PC-3 (cell line): ENCODE results near the gene SCPEP1. TPM values are rescaled to one million over a fixed set of nuclear protein-coding genes. Genes with fewer than 3 reads are reported as not detected.

Source experiments
- ATAC-seq: fragments of 200-7000 bp; cut with Tn5 transposase; 2 replicates; pipeline ENCODE4 v1.9.1; 2020; ENCODE audit warnings: mild to moderate bottlenecking, moderate library complexity
- BruUV-seq: library from RNA; stranded (reverse); fragments of 400-500 nt; replicated peaks from 2 replicates; lab custom pipeline; 2021; lab: Mats Ljungman, UMichigan
- CTCF ChIA-PET: fragments of 300-600 bp; sonication (Branson Sonifier 250); formaldehyde crosslinking; loops from one replicate; lab custom pipeline; 2022; ENCODE audit warnings: antibody characterized with exemption; lab: Charles Lee
- POLR2A ChIA-PET: fragments of 300-600 bp; sonication (Branson Sonifier 250); formaldehyde crosslinking; loops from one replicate; lab custom pipeline; 2022; ENCODE audit warnings: antibody characterized with exemption; ENCODE audit not compliant: unreplicated experiment; lab: Charles Lee
- DNase-seq: peaks from one replicate; pipeline ENCODE4 v3.0.0-alpha.2; 2015
- H2AFZ ChIP-seq: fragments of 300-600 bp; sonication (generic); 2 replicates; pipeline ENCODE4 v1.6.0; 2016; ENCODE audit warnings: antibody characterized with exemption, low read length
- H3F3A ChIP-seq: fragments of 300-600 bp; sonication (generic); one replicate; pipeline ENCODE4 v1.6.0; 2017; ENCODE audit warnings: antibody characterized with exemption, low read length, control low read depth, mild to moderate bottlenecking; ENCODE audit not compliant: unreplicated experiment
- H3K27ac ChIP-seq: fragments of 300-600 bp; sonication (generic); 2 replicates; pipeline ENCODE4 v1.5.1; 2016; ENCODE audit warnings: mild to moderate bottlenecking, low read length
- H3K27me3 ChIP-seq: fragments of 300-600 bp; sonication (generic); 2 replicates; pipeline ENCODE4 v1.6.1; 2016; ENCODE audit warnings: low read length, mixed read lengths
- H3K36me3 ChIP-seq: fragments of 300-600 bp; sonication (generic); 2 replicates; pipeline ENCODE4 v1.6.1; 2016; ENCODE audit warnings: low read depth, mixed run types, low read length, mixed read lengths
- H3K4me1 ChIP-seq: fragments of 300-600 bp; sonication (generic); 2 replicates; pipeline ENCODE4 v1.5.1; 2016; ENCODE audit warnings: low read length; ENCODE audit not compliant: insufficient read depth
- H3K4me2 ChIP-seq: fragments of 300-600 bp; sonication (generic); 2 replicates; pipeline ENCODE4 v1.6.0; 2016; ENCODE audit warnings: low read length
- H3K4me3 ChIP-seq: fragments of 300-600 bp; sonication (generic); 2 replicates; pipeline ENCODE4 v1.5.1; 2016; ENCODE audit warnings: mild to moderate bottlenecking, low read length, mixed read lengths
- H3K79me2 ChIP-seq: fragments of 300-600 bp; sonication (generic); 2 replicates; pipeline ENCODE4 v1.6.1; 2017; ENCODE audit warnings: low read length, mixed read lengths
- H3K9ac ChIP-seq: fragments of 300-600 bp; sonication (generic); 2 replicates; pipeline ENCODE4 v1.6.0; 2016; ENCODE audit warnings: mild to moderate bottlenecking, low read length
- H3K9me2 ChIP-seq: fragments of 300-600 bp; sonication (generic); replicated peaks from 2 replicates; pipeline ENCODE4 v1.6.1; 2016; ENCODE audit warnings: mixed run types, low read length, mixed read lengths
- H3K9me3 ChIP-seq: fragments of 300-600 bp; sonication (generic); 2 replicates; pipeline ENCODE4 v1.6.1; 2016; ENCODE audit warnings: low read length, mixed read lengths
- H4K20me1 ChIP-seq: fragments of 300-600 bp; sonication (generic); 2 replicates; pipeline ENCODE4 v1.6.1; 2016; ENCODE audit warnings: low read length, mixed read lengths
- EZH2 ChIP-seq: fragments of 300-600 bp; sonication (generic); IDR thresholded peaks from one replicate; pipeline ENCODE4 v1.6.1; 2017; ENCODE audit warnings: antibody characterized with exemption, mild to moderate bottlenecking, low read length; ENCODE audit not compliant: unreplicated experiment
- EZH2phosphoT487 ChIP-seq: fragments of 300-600 bp; sonication (generic); IDR thresholded peaks from 2 replicates; pipeline ENCODE4 v1.6.1; 2018; ENCODE audit warnings: mild to moderate bottlenecking, antibody characterized with exemption, low read length, borderline replicate concordance
- intact Hi-C: fragments of 100-400 bp; cut with micrococcal nuclease; formaldehyde crosslinking; loops from 2 replicates; pipeline ENCODE4 v1.9.0; 2023
- total RNA-seq: library from RNA; depleted of rRNA; stranded (reverse); fragments of >200 nt; gene quantifications from 2 replicates; pipeline ENCODE4 v1.2.3, GENCODE V29; 2014
- TF ChIP-seq, protein P1 (sequence below): fragments of 300-600 bp; sonication (generic); conservative IDR thresholded peaks from 2 replicates; pipeline ENCODE4 v1.5.1; 2017; ENCODE audit warnings: antibody characterized with exemption, low read depth, mild to moderate bottlenecking, low read length

The SCPEP1 gene
- total RNA-seq, 1 experiment from 2014 or later: 73.3 TPM

DNA sequence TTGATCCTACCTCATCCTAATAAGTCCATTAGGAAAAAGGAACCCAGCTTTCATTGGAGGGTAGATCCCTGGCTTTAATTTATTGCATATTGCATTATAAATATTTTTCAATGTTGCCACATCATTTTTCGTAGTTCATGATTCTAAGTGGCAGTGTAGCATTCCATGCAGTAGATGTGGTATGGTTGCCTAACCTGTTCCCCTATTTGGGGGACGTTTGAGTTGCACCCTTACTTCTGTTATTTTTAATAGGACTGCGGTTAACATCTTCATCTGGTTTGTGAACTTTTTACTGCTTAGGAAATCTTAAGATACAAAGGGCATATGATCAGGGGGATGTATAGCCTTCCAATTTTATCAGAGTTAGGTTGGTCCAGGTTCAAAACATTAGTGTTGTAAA is 5.4 kb downstream of the SCPEP1 start:
- no peaks in the 10 kb centered on the region for H3F3A ChIP-seq
- POLR2A ChIA-PET: no interaction called here

GRCh38 chr17:56985371-56986162 is 7.6 kb downstream of the SCPEP1 start:
- H3K9ac ChIP-seq: no peak overlapping the region
- no peaks in the 10 kb centered on the region for H3K4me1 ChIP-seq
- no peak for DNase-seq
- no peak overlapping the region for H3K4me3 ChIP-seq
- no peak overlapping the region for H3K27ac ChIP-seq
- no peaks in the 10 kb centered on the region for H3K9me2 ChIP-seq
- H2AFZ ChIP-seq: no peak overlapping the region
- ChIA-PET POLR2A (no interaction called here), CTCF (no interaction called here)
- H3K27me3 ChIP-seq: no peaks in the 10 kb centered on the region
- intact Hi-C loops: no loop called here
- no peaks in the 10 kb centered on the region for H4K20me1 ChIP-seq
- no peaks in the 10 kb centered on the region for H3F3A ChIP-seq
- H3K79me2 ChIP-seq: no peaks in the 10 kb centered on the region
- no TSS peak for BruUV-seq
- H3K9me3 ChIP-seq: no peaks in the 10 kb centered on the region
- no peak for ATAC-seq
- TF ChIP-seq, protein P1, sequence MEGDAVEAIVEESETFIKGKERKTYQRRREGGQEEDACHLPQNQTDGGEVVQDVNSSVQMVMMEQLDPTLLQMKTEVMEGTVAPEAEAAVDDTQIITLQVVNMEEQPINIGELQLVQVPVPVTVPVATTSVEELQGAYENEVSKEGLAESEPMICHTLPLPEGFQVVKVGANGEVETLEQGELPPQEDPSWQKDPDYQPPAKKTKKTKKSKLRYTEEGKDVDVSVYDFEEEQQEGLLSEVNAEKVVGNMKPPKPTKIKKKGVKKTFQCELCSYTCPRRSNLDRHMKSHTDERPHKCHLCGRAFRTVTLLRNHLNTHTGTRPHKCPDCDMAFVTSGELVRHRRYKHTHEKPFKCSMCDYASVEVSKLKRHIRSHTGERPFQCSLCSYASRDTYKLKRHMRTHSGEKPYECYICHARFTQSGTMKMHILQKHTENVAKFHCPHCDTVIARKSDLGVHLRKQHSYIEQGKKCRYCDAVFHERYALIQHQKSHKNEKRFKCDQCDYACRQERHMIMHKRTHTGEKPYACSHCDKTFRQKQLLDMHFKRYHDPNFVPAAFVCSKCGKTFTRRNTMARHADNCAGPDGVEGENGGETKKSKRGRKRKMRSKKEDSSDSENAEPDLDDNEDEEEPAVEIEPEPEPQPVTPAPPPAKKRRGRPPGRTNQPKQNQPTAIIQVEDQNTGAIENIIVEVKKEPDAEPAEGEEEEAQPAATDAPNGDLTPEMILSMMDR: no peak
- no peak for TF ChIP-seq EZH2phosphoT487
- TF ChIP-seq EZH2: no peak
- H3K4me2 ChIP-seq: no peak overlapping the region
- H3K36me3 ChIP-seq: peaks cover 15% of the 10 kb centered on the region; the same call in 1 of the 2 replicates

More for the DNA sequence above, 5.4 kb downstream of the SCPEP1 start:
- Histone ChIP-seq H3K4me1 (peaks cover 11% of the 10 kb centered on the region; the same call in 1 of the 2 replicates), H3K27me3 (no peaks in the 10 kb centered on the region), H3K4me2 (no peak overlapping the region), H2AFZ (no peak overlapping the region), H3K4me3 (no peak overlapping the region), H3K79me2 (peaks cover 11% of the 10 kb centered on the region; the same call in 1 of the 2 replicates), H3K36me3 (peaks cover 7% of the 10 kb centered on the region; the same call in 1 of the 2 replicates), H3K9me3 (no peaks in the 10 kb centered on the region), H3K27ac (no peak overlapping the region), H3K9ac (no peak overlapping the region), H3K9me2 (no peaks in the 10 kb centered on the region), H4K20me1 (no peaks in the 10 kb centered on the region)
- BruUV-seq: no TSS peak
- intact Hi-C loops: no loop called here
- DNase-seq (no peak), ATAC-seq (no peak)
- TF ChIP-seq, protein P1: no peak
- TF ChIP-seq EZH2phosphoT487 (no peak), EZH2 (no peak)
- CTCF ChIA-PET: no interaction called here

GRCh38 chr17:56987283-56987834 is 9.4 kb downstream of the SCPEP1 start:
- CTCF ChIA-PET: no interaction called here
- H3K4me2 ChIP-seq: no peak overlapping the region
- TF ChIP-seq, protein P1: no peak
- intact Hi-C loops: no loop called here
- no peaks in the 10 kb centered on the region for H3K27me3 ChIP-seq
- H4K20me1 ChIP-seq: no peaks in the 10 kb centered on the region
- H3K4me3 ChIP-seq: no peak overlapping the region
- no peak for ATAC-seq
- POLR2A ChIA-PET: no interaction called here
- H3F3A ChIP-seq: no peaks in the 10 kb centered on the region
- no peak overlapping the region for H3K27ac ChIP-seq
- H3K9me3 ChIP-seq: no peaks in the 10 kb centered on the region
- peaks cover 15% of the 10 kb centered on the region; the same call in 1 of the 2 replicates for H3K36me3 ChIP-seq
- no TSS peak for BruUV-seq
- H3K4me1 ChIP-seq: no peaks in the 10 kb centered on the region
- no peaks in the 10 kb centered on the region for H3K79me2 ChIP-seq
- no peak overlapping the region for H2AFZ ChIP-seq
- H3K9ac ChIP-seq: no peak overlapping the region
- DNase-seq: no peak
- no peaks in the 10 kb centered on the region for H3K9me2 ChIP-seq
